Activated CD4-positive, alpha-beta T cell treated with anti-CD3 and anti-CD28 coated beads for 36 hours (primary cell): ENCODE data around the gene MRFAP1L1. TPM values are rescaled to one million over a fixed set of nuclear protein-coding genes. Genes with fewer than 3 reads are reported as not detected.
"Not testable (repeated sequence)": the region's sequence is repeated elsewhere in the genome, so short reads cannot be mapped to it uniquely, and the experiment has no call there.

Source experiments
- ATAC-seq: fragments of 200-7000 bp; cut with Tn5 transposase; one replicate; pipeline ENCODE4 v1.10.0; 2021; ENCODE audit warnings: mild to moderate bottlenecking, moderate library complexity
- CTCF ChIA-PET: fragments of 350-600 bp; sonication (Branson Sonifier 250); formaldehyde crosslinking; loops from one replicate; lab custom pipeline; 2021; ENCODE audit warnings: antibody characterized with exemption; lab: Charles Lee
- POLR2A ChIA-PET: fragments of 350-600 bp; sonication (Branson Sonifier 250); formaldehyde crosslinking; loops from one replicate; lab custom pipeline; 2021; ENCODE audit warnings: antibody characterized with exemption, inconsistent platforms; lab: Charles Lee
- DNase-seq: peaks from one replicate; pipeline ENCODE4 v3.0.0-alpha.2; 2020
- H3K27ac Mint-ChIP-seq: one replicate; pipeline ENCODE4 v1.8.0; 2021; ENCODE audit warnings: mixed read lengths
- H3K27me3 Mint-ChIP-seq: one replicate; pipeline ENCODE4 v1.8.0; 2021; ENCODE audit warnings: mixed read lengths
- H3K36me3 Mint-ChIP-seq: one replicate; pipeline ENCODE4 v1.8.0; 2021; ENCODE audit warnings: low read depth, mixed read lengths
- H3K4me1 Mint-ChIP-seq: one replicate; pipeline ENCODE4 v1.8.0; 2021; ENCODE audit warnings: mixed read lengths
- H3K4me3 Mint-ChIP-seq: one replicate; pipeline ENCODE4 v1.8.0; 2021; ENCODE audit warnings: mild to moderate bottlenecking, moderate library complexity, mixed read lengths
- H3K9me3 Mint-ChIP-seq: one replicate; pipeline ENCODE4 v1.8.0; 2021; ENCODE audit warnings: low read depth, mixed read lengths
- intact Hi-C, 2 experiments: fragments of 100-400 bp; cut with DNase I in 1 of 2; cut with micrococcal nuclease in 1 of 2; formaldehyde crosslinking; loops; one replicate each; pipeline versions ENCODE4 v1.14.2 to v1.15.1; 2022 to 2024; cut with DNase I, micrococcal nuclease
- total RNA-seq, 2 experiments: library from RNA; stranded (reverse); gene quantifications; one replicate each; pipeline ENCODE4 v1.2.3, GENCODE V29; 2021

MRFAP1L1 gene
- 10 to 100 TPM; 36.4 to 45.0 TPM for total RNA-seq

DNA sequence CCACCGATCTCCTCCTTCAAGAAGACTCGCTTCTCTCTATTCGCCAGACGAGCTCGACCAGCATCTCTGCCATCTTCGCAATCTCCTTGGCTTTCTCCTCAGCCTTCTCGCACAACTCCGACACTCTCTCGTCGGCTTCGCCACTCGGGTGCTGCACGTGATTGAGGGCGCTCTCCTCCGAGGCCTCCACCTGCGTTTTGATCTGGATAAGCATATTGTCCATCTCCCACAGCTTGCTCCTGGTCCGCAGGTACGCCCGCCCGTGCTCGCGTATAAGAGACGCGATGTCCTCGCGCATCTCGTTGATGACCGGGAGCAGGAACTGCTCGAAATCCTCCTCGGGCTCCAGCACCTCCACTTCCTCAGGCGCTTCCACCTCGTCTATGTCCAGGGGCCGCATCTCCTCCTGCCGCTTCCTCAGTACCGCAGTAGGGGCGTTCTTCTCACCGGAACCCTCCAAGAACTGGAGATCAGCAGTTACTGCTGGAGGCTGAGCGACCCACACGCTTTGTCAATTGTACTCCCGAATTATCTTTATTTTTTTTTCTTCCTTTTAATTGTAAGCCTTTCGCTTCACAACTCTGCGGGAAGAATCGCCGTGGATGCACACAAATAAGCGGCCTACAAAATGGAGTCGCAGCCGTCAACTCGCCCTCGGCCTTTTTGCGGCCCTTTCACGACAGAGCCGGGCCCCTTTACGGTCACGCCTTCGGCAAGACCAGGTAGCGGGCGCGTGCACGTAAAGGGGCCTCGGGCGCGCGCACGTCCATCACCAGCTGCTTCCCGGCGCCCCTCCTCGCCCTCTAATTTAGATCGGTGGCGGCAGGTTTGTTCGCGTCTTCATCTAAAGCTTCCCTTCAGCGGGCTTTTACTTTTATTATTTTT is at the start of gene MRFAP1L1:
TSS of gene MRFAP1L1 (minus strand) at position 636 of the 885 bp plus-strand sequence. CDS start at position 400, 236 bp downstream.
- H3K4me1 Mint-ChIP-seq = peaks cover 46% of the 10 kb centered on the region
- DNase-seq (peak; percentile 98), ATAC-seq (peak; percentile 73)
- H3K4me3 Mint-ChIP-seq = peak within 1 kb of the TSS; percentile 98
- peaks cover 38% of the 10 kb centered on the region for H3K36me3 Mint-ChIP-seq
- intact Hi-C loops = loop anchor here (1.0 to 10.0 kb wide), 11 partner anchors 8 to 359 kb away; partner anchors contain the start of genes MRFAP1 (in 2 of the 2), GRPEL1 (in 1 of the 2), KIAA0232 (in 1 of the 2) and MAN2B2 (in 1 of the 2)
- H3K27ac Mint-ChIP-seq = peak within 1 kb of the TSS; percentile 98
- peaks cover 1% of the 10 kb centered on the region for H3K9me3 Mint-ChIP-seq
- CTCF ChIA-PET = interaction anchor here (0.7 to 7.1 kb wide), 12 partner anchors 8 to 360 kb away, joined by 3 to 39 read pairs (median 6); a partner anchor contains a TSS
- POLR2A ChIA-PET = interaction anchor here (0.6 to 5.3 kb wide), 10 partner anchors 13 to 359 kb away, joined by 3 to 42 read pairs (median 4); partner anchors contain the start of genes GRPEL1, MRFAP1 and S100P
- no peaks in the 10 kb centered on the region for H3K27me3 Mint-ChIP-seq

DNA sequence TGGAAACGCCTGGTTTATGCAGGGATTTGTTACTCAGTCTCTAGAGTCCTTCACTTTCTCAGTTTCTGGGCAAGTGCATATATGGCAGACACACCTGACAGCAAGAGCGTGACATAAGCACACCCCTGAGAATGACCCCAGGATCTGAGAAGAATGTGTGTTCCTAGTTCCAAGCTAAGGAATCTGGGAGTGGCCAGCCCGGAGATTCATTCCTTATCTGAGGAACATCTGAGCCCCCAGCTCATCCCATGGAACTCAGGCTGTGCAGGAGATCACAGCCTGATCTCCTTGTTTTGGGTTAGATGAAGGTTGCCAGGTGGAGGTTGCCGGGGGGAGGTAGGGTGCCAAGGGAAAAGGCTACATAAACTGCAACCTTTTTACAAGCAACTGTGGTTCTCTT is 49.1 kb upstream of the MRFAP1L1 start:
- ChIA-PET POLR2A (no interaction called here), CTCF (interaction anchor here (1.4 kb wide), 1 partner anchor 115 kb away, joined by 7 read pairs; no protein-coding TSS in a partner anchor)
- Mint-ChIP-seq H3K4me3 (no peak overlapping the region), H3K27ac (no peak overlapping the region), H3K36me3 (no peaks in the 10 kb centered on the region), H3K4me1 (no peaks in the 10 kb centered on the region), H3K27me3 (no peaks in the 10 kb centered on the region), H3K9me3 (no peaks in the 10 kb centered on the region)
- intact Hi-C loops = no loop called here
- ATAC-seq (no peak), DNase-seq (no peak)

DNA sequence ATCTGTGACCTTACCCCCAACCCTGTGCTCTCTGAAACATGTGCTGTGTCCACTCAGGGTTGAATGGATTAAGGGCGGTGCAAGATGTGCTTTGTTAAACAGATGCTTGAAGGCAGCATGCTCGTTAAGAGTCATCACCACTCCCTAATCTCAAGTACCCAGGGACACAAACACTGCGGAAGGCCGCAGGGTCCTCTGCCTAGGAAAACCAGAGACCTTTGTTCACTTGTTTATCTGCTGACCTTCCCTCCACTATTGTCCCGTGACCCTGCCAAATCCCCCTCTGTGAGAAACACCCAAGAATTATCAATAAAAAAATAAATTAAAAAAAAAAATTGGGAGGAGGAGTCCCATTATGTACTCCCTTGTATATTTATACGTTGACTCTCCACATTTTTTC is 46.7 kb upstream of the MRFAP1L1 start:
- intact Hi-C loops, H3K27me3 Mint-ChIP-seq, H3K36me3 Mint-ChIP-seq, H3K27ac Mint-ChIP-seq, DNase-seq, ATAC-seq, POLR2A ChIA-PET, H3K4me1 Mint-ChIP-seq, H3K9me3 Mint-ChIP-seq, H3K4me3 Mint-ChIP-seq: not testable (repeated sequence)
- CTCF ChIA-PET = interaction anchor here (0.6 kb wide), 1 partner anchor 35 kb away, joined by 3 read pairs; no protein-coding TSS in a partner anchor

DNA sequence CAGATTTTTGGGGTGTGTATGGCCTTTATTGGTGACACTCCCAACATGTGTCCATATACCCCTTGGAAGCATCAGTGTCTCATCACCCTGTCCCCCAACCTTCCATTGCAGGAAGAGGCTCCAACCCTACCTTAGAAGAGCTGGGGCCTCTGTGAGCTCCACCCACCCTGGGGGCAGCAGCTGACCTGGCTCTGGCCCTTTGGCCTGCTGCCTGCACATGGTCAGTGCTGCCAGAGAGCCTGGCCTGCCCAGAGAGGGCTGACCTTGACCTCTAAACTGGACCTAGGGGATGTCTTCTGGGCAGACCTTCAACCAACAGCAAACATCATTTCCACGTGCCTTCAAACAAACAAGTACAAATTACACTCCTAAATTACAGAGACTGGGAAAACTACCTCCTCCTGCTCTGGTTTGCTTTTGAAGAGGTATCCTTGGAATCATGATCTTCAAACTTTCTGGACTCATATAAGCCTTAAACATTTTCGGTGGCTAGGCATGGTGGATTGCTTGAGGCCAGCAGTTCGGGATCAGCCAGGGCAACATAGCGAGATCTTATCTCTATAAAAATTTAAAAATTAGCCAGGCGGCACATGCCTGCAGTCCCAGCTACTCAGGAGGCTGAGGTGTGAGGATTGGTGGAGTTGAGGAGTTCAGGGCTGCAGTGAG is 45.6 kb upstream of the MRFAP1L1 start:
- Mint-ChIP-seq H3K9me3 (no peaks in the 10 kb centered on the region), H3K36me3 (no peaks in the 10 kb centered on the region), H3K4me1 (peaks cover 10% of the 10 kb centered on the region), H3K27me3 (no peaks in the 10 kb centered on the region), H3K27ac (no peak overlapping the region), H3K4me3 (no peak overlapping the region)
- intact Hi-C loops = no loop called here
- ChIA-PET POLR2A (no interaction called here), CTCF (no interaction called here)
- DNase-seq = no peak
- ATAC-seq = no peak

DNA sequence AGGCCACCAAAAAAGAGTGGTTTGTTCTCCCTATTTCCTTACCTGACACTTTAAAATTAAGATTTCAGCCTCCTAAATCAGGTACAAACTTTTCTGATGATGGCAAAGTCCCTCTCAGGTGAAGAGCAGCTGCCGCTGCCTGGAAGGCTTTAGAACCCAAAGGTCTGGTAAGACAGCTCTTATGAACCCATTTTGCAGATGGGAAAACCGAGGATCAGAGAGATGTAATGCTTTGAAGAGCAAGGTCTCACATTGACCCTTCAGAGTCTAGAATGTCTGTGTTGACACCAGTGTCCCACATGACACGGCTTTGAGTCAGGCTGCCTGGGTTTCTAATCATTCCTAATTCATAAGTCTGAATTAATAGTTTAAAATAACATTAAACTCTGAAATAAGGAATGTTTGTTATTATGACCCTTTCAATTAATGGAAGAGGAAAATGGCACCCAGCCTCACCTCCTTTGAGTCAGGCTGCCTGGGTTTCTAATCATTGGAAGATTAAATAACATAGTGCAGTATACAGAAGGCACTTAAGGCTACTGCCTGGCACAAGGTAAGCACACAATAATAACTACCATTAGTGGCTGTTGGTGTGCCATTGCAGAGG is 44.9 kb upstream of the MRFAP1L1 start:
- intact Hi-C loops = no loop called here

DNA sequence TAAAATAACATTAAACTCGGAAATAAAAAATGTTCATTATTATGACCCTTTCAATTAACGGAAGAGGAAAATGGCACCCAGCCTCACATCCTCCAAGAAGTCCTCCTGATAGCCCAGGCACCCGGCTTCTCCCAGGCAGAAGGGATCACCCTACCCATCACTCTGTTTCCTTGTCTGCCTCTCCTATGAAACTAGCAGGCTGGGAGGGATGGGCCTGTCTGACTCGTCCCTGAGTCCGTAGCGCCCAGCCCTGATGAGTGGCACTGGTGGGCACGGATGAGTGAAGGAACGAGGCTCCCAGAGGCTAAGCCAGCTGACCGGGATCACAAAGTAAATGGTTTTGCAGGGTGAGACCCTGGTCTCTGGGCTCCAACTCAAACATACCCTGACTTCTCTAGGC is 44.2 kb upstream of the MRFAP1L1 start:
- no peak for DNase-seq
- ChIA-PET POLR2A (no interaction called here), CTCF (interaction anchor here (0.7 to 1.6 kb wide), 2 partner anchors 119 to 213 kb away, joined by 3 to 7 read pairs; no protein-coding TSS in a partner anchor)
- Mint-ChIP-seq H3K4me1 (peaks cover 10% of the 10 kb centered on the region), H3K9me3 (no peaks in the 10 kb centered on the region), H3K27ac (no peak overlapping the region), H3K36me3 (no peaks in the 10 kb centered on the region), H3K4me3 (no peak overlapping the region), H3K27me3 (no peaks in the 10 kb centered on the region)
- intact Hi-C loops = no loop called here
- ATAC-seq = no peak

More for the DNA sequence above, 44.9 kb upstream of the MRFAP1L1 start:
- DNase-seq = no peak
- Mint-ChIP-seq H3K27ac (no peak overlapping the region), H3K4me3 (no peak overlapping the region), H3K9me3 (no peaks in the 10 kb centered on the region), H3K36me3 (no peaks in the 10 kb centered on the region), H3K27me3 (no peaks in the 10 kb centered on the region), H3K4me1 (peaks cover 10% of the 10 kb centered on the region)
- ChIA-PET POLR2A (no interaction called here), CTCF (interaction anchor here (1.6 kb wide), 1 partner anchor 118 kb away, joined by 7 read pairs; no protein-coding TSS in a partner anchor)
- ATAC-seq = no peak

DNA sequence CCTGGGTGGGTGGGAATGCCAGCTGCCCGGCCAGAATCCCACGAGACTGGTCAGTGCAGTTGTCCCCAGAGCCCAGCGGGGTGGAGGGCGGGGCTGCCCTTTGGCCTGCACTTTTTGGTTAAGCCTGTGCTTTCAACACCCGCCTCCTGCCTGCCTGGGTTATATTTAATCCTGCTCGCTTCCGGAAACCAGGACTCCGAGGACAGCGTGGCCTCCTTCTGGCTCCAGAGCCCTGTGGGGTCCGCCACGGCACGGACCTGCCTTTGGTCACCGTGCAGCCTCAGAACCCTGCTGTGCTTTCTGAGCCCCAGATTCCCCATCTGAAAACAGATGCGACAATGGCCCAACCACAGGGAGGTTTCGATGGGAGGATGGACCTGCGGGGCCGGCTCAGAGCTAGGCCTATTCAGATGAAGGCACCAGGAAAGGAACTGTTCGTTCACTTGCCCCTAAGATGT is 43.5 kb upstream of the MRFAP1L1 start:
- Mint-ChIP-seq H3K4me3 (no peak overlapping the region), H3K36me3 (no peaks in the 10 kb centered on the region), H3K27ac (no peak overlapping the region), H3K27me3 (no peaks in the 10 kb centered on the region), H3K4me1 (peaks cover 10% of the 10 kb centered on the region), H3K9me3 (no peaks in the 10 kb centered on the region)
- POLR2A ChIA-PET = no interaction called here
- CTCF ChIA-PET = interaction anchor here (1.6 kb wide), 1 partner anchor 120 kb away, joined by 7 read pairs; no protein-coding TSS in a partner anchor
- intact Hi-C loops = no loop called here
- DNase-seq = no peak
- no peak for ATAC-seq

DNA sequence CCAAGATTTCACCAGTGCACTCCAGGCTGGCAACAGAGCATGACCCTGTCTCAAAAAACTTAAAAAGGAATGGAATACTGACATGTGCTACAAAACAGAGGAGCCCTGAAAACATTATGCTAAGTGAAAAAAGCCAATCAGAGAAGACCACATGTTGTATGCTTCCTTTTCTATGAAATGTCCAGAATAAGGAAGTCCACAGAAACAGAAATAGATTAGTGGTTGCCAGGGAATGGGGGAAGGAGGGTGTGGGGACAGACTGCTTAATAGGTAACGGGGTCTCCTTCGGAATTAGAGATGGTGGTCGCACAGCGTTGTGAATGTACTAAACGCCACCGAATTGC is 42.8 kb upstream of the MRFAP1L1 start:
- H3K9me3 Mint-ChIP-seq = no peaks in the 10 kb centered on the region
- H3K27ac Mint-ChIP-seq = no peak overlapping the region
- H3K36me3 Mint-ChIP-seq = no peaks in the 10 kb centered on the region
- peaks cover 10% of the 10 kb centered on the region for H3K4me1 Mint-ChIP-seq
- no peak for ATAC-seq
- H3K4me3 Mint-ChIP-seq = no peak overlapping the region
- intact Hi-C loops = no loop called here
- no peak for DNase-seq
- no peaks in the 10 kb centered on the region for H3K27me3 Mint-ChIP-seq
- CTCF ChIA-PET = no interaction called here
- POLR2A ChIA-PET = no interaction called here

DNA sequence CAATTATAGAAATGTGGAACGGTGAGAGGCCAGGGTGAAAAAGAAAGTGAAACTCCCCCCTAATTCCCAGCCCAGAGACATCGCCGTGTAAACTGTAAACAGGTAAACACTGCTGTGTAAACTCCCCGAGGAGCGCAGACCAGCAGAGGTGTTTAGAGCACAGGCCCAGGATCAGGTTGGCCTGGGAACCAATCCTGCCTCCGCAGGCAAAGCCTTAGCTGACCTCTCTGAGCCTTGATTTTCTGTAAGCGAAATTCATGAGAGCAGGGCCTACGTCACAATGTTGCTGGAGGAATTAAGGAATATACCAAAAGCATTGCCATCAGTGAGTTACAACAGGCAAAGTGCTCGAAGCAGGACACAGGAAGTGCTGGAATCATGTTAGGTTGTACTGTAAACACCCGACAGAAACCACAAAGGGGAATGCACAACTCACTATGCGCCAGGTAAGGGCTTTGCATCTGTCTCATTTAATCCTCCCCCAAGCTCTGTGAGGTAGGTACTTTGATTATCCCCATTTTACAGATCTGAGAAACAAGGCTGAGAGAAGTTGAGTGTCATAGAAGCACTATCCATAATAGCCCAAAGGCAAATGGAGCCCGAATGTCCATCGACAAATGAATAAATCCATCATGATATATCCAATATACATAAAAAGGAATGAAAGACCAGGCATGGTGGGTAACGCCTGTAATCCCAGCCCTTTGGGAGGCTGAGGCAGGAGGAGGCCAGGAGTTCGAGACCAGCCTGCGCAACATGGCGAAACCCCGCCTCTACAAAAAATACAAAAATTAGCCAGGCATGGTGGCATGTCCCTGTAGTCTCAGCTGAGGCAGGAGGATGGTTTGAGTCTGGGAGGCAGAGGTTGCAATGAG is 42.2 kb upstream of the MRFAP1L1 start:
- DNase-seq (no peak), ATAC-seq (no peak)
- Mint-ChIP-seq H3K27me3 (no peaks in the 10 kb centered on the region), H3K9me3 (no peaks in the 10 kb centered on the region), H3K27ac (peak overlapping the region; percentile 35), H3K4me1 (peaks cover 10% of the 10 kb centered on the region), H3K36me3 (no peaks in the 10 kb centered on the region), H3K4me3 (peak overlapping the region; percentile 31)
- ChIA-PET POLR2A (no interaction called here), CTCF (interaction anchor here (0.7 to 0.9 kb wide), 2 partner anchors 31 to 236 kb away, joined by 3 to 5 read pairs; no protein-coding TSS in a partner anchor)
- intact Hi-C loops = no loop called here
